Measurements from ENCODE around the gene PRSS58.

PRSS58 gene

DNA sequence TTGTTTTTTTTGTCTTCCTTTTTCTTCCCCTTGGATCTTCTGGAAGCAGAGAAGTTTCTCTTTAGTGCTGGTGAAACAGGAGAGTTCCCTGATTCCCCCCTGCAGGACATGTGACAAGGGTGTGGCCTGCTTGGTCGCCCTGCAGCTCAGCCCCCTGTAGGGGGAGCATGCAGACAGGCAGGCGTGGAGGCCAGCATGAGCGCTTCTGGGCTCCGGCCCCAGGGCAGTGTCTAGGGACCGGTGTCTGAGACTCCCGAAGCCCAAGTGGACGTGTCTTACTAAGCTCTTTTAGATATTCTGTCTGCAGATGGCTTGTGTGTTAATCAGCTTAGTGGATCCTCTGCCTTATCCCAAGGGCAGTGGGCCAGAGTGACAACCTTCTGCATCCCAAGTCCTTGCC lies 26.1 kb downstream of the PRSS58 start:
- in situ Hi-C loops (cut with HindIII; ENCODE audit: low sequenced_read_pairs): no loop called here
- no peak overlapping the region for H3K4me3 ChIP-seq (ENCODE audit: low read depth, low read length)
- TF ChIP-seq, protein P1, sequence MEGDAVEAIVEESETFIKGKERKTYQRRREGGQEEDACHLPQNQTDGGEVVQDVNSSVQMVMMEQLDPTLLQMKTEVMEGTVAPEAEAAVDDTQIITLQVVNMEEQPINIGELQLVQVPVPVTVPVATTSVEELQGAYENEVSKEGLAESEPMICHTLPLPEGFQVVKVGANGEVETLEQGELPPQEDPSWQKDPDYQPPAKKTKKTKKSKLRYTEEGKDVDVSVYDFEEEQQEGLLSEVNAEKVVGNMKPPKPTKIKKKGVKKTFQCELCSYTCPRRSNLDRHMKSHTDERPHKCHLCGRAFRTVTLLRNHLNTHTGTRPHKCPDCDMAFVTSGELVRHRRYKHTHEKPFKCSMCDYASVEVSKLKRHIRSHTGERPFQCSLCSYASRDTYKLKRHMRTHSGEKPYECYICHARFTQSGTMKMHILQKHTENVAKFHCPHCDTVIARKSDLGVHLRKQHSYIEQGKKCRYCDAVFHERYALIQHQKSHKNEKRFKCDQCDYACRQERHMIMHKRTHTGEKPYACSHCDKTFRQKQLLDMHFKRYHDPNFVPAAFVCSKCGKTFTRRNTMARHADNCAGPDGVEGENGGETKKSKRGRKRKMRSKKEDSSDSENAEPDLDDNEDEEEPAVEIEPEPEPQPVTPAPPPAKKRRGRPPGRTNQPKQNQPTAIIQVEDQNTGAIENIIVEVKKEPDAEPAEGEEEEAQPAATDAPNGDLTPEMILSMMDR (IDR thresholded peaks at IDR 0.05; ENCODE audit: low read depth, low read length, missing control alignments): peak; percentile 7
- DNase-seq (ENCODE audit: low read depth): no peak

DNA sequence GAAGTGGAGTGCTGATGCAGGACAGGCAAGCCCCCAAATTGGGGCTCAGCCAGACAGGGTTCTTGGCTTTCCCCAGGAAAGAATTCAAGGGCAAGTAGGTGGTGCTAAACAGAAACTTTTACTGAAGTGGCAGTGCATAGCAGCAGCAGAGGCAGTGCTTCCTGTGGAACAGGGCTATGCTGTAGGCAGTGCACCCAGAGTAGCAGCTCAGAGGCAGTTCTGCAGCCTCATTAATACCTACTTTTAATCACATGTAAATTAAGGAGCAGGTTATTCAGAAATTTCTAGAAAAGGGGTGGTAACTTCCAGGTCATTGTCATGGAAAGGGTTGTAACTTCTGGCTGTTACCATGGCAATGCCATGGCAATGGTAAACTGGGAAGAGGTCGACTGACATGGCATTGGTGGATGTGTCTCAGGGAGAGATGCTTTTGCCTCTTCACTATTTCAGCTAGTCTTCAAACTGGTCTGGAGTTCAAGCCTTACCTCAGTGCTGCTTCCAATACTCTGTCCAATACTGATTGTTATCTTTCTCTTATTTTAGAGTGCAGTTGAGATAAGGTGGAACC lies 29.2 kb downstream of the PRSS58 start:
- TF ChIP-seq, protein P1 (IDR thresholded peaks at IDR 0.05; ENCODE audit: low read depth, low read length, missing control alignments): no peak
- in situ Hi-C loops (cut with HindIII; ENCODE audit: low sequenced_read_pairs): no loop called here
- no peak for DNase-seq (ENCODE audit: low read depth)
- no peak overlapping the region for H3K4me3 ChIP-seq (ENCODE audit: low read depth, low read length)

All from astrocyte of the cerebellum (primary cell).